ENCODE data around the gene CCDC85C.

CCDC85C gene

GRCh38 chr14:99537399-99537798 lies 66.6 kb downstream of the CCDC85C start:
- no peak for TF ChIP-seq CTCF (conservative IDR thresholded peaks at IDR 0.05)
- no peak overlapping the region for H3K27ac ChIP-seq

GRCh38 chr14:99535908-99536778 lies 67.9 kb downstream of the CCDC85C start:
- H3K27ac ChIP-seq: no peak overlapping the region; the same call in 1 of the 2 replicates
- TF ChIP-seq CTCF (conservative IDR thresholded peaks at IDR 0.05): no peak

GRCh38 chr14:99535448-99535847 lies 68.6 kb downstream of the CCDC85C start:
- H3K27ac ChIP-seq: no peak overlapping the region
- TF ChIP-seq CTCF (conservative IDR thresholded peaks at IDR 0.05): no peak

- no peak overlapping the region for H3K27ac ChIP-seq
- no peak for TF ChIP-seq CTCF (conservative IDR thresholded peaks at IDR 0.05)
Measured at GRCh38 chr14:99534863-99535262, 69.1 kb downstream of the CCDC85C start.

GRCh38 chr14:99534333-99534732 lies 69.7 kb downstream of the CCDC85C start:
- H3K27ac ChIP-seq: no peak overlapping the region
- TF ChIP-seq CTCF (conservative IDR thresholded peaks at IDR 0.05): no peak

GRCh38 chr14:99532310-99532709 lies 71.7 kb downstream of the CCDC85C start:
- TF ChIP-seq CTCF (conservative IDR thresholded peaks at IDR 0.05): no peak
- H3K27ac ChIP-seq: no peak overlapping the region

- no peak for TF ChIP-seq CTCF (conservative IDR thresholded peaks at IDR 0.05)
- H3K27ac ChIP-seq: no peak overlapping the region
Measured at GRCh38 chr14:99531251-99532096, 72.5 kb downstream of the CCDC85C start.
